Fibroblast of lung (primary cell): Measurements from ENCODE around the gene LRRC17. TPM values are rescaled to one million over a fixed set of nuclear protein-coding genes. Genes with fewer than 3 reads are reported as not detected.
"Not testable (repeated sequence)": the region's sequence is repeated elsewhere in the genome, so short reads cannot be mapped to it uniquely, and the experiment has no call there.

Experiments used
- DNase-seq, 2 donors: peaks; one replicate each; pipeline versions ENCODE4 v3.0.0 to v3.0.0-alpha.2; 2010; ENCODE audit warnings: low read depth in 2 of 2
- H2AFZ ChIP-seq: 2 replicates; pipeline ENCODE4 v1.5.1; 2012; ENCODE audit warnings: low read length, control low read depth, inconsistent platforms
- H3K27ac ChIP-seq: 2 replicates; pipeline ENCODE4 v1.5.1; 2011; ENCODE audit warnings: low read length, control low read depth; ENCODE audit not compliant: insufficient read depth
- H3K27me3 ChIP-seq: 2 replicates; pipeline ENCODE4 v1.5.1; 2011; ENCODE audit warnings: mild to moderate bottlenecking, low read length; ENCODE audit not compliant: control insufficient read depth, insufficient read depth
- H3K36me3 ChIP-seq: 2 replicates; pipeline ENCODE4 v1.5.1; 2011; ENCODE audit warnings: low read length; ENCODE audit not compliant: control insufficient read depth, insufficient read depth
- H3K4me1 ChIP-seq: 2 replicates; pipeline ENCODE4 v1.5.1; 2011; ENCODE audit warnings: low read length; ENCODE audit not compliant: control insufficient read depth, insufficient read depth; ENCODE audit errors: extremely low read depth
- H3K4me2 ChIP-seq: 2 replicates; pipeline ENCODE4 v1.5.1; 2011; ENCODE audit warnings: low read length, control low read depth; ENCODE audit not compliant: insufficient read depth; ENCODE audit errors: extremely low read depth
- H3K4me3 ChIP-seq, 4 experiments: fragments of 200-600 bp in 1 of 4; sonication (generic) in 1 of 4; replicated peaks in 1 of 4; 2 replicates each; pipeline ENCODE4 v1.5.1; 2011 to 2016; ENCODE audit warnings: low read length in 4 of 4, low read depth in 3 of 4, mild to moderate bottlenecking in 3 of 4, control low read depth in 2 of 4, inconsistent platforms in 1 of 4, mixed read lengths in 1 of 4; ENCODE audit not compliant: insufficient read depth in 1 of 4; ENCODE audit errors: control extremely low read depth in 1 of 4
- H3K79me2 ChIP-seq: 2 replicates; pipeline ENCODE4 v1.5.1; 2012; ENCODE audit warnings: mild to moderate bottlenecking, low read length, inconsistent platforms; ENCODE audit not compliant: control insufficient read depth, insufficient read depth
- H3K9ac ChIP-seq: 2 replicates; pipeline ENCODE4 v1.5.1; 2011; ENCODE audit warnings: mild to moderate bottlenecking, low read length, control low read depth; ENCODE audit not compliant: insufficient read depth
- H3K9me3 ChIP-seq: 2 replicates; pipeline ENCODE4 v1.5.1; 2012; ENCODE audit warnings: low read depth, low read length; ENCODE audit not compliant: control insufficient read depth, insufficient read depth
- H4K20me1 ChIP-seq: 2 replicates; pipeline ENCODE4 v1.5.1; 2011; ENCODE audit warnings: low read length; ENCODE audit not compliant: control insufficient read depth, insufficient read depth; ENCODE audit errors: extremely low read depth
- EZH2 ChIP-seq: IDR thresholded peaks from 2 replicates; pipeline ENCODE4 v1.5.1; 2012; ENCODE audit warnings: low read length, control low read depth, mild to moderate bottlenecking; ENCODE audit errors: missing control alignments
- polyA plus RNA-seq, 2 donors: library from polyadenylated mRNA; depleted of rRNA in 1 of 2; stranded (reverse) in 1 of 2; unstranded in 1 of 2; fragments of >200 nt; gene quantifications; 2 replicates each; pipeline ENCODE4 v1.2.1, GENCODE V29; 2011 to 2012; ENCODE audit warnings: missing spikeins in 1 of 2
- total RNA-seq: library from RNA; depleted of rRNA; stranded (reverse); fragments of >200 nt; gene quantifications from 2 replicates; pipeline ENCODE4 v1.2.1, GENCODE V29; 2014
- TF ChIP-seq, protein P1 (sequence below), 2 donors: IDR thresholded peaks in 1 of 2; conservative IDR thresholded peaks in 1 of 2; 1 replicate in 1 of 2; 2 replicates in 1 of 2; pipeline ENCODE4 v1.5.1; 2011 to 2012; ENCODE audit warnings: low read length in 2 of 2, control low read depth in 1 of 2, inconsistent platforms in 1 of 2, low read depth in 1 of 2, mild to moderate bottlenecking in 1 of 2

Gene LRRC17
- total and polyA plus RNA-seq, 2 donors (not counting 1 experiment from before 2014, with no cell fraction given), result 12.6 to 31.5 TPM

GRCh38 chr7:102953406-102953805 lies 40.6 kb downstream of the LRRC17 start:
- Histone ChIP-seq H4K20me1 (no peaks in the 10 kb centered on the region), H3K4me3 (no peak overlapping the region), H3K4me2 (no peak overlapping the region), H2AFZ (no peak overlapping the region), H3K27me3 (no peaks in the 10 kb centered on the region), H3K9ac (no peak overlapping the region), H3K4me1 (no peaks in the 10 kb centered on the region), H3K9me3 (no peaks in the 10 kb centered on the region), H3K36me3 (no peaks in the 10 kb centered on the region), H3K79me2 (no peaks in the 10 kb centered on the region), H3K27ac (no peak overlapping the region)
- no peak for TF ChIP-seq EZH2
- TF ChIP-seq, protein P1, sequence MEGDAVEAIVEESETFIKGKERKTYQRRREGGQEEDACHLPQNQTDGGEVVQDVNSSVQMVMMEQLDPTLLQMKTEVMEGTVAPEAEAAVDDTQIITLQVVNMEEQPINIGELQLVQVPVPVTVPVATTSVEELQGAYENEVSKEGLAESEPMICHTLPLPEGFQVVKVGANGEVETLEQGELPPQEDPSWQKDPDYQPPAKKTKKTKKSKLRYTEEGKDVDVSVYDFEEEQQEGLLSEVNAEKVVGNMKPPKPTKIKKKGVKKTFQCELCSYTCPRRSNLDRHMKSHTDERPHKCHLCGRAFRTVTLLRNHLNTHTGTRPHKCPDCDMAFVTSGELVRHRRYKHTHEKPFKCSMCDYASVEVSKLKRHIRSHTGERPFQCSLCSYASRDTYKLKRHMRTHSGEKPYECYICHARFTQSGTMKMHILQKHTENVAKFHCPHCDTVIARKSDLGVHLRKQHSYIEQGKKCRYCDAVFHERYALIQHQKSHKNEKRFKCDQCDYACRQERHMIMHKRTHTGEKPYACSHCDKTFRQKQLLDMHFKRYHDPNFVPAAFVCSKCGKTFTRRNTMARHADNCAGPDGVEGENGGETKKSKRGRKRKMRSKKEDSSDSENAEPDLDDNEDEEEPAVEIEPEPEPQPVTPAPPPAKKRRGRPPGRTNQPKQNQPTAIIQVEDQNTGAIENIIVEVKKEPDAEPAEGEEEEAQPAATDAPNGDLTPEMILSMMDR (conservative IDR thresholded peaks at IDR 0.05 in 1 of 2, IDR thresholded peaks at IDR 0.05 in 1 of 2; ENCODE audit: low read depth in 1 of 2, low read length in 2 of 2), result no peak
- DNase-seq, result no peak

- not testable (repeated sequence) for H3K36me3 ChIP-seq, H3K27ac ChIP-seq, H2AFZ ChIP-seq, H3K4me1 ChIP-seq, H3K4me3 ChIP-seq, H3K9ac ChIP-seq, H3K4me2 ChIP-seq, H4K20me1 ChIP-seq, H3K27me3 ChIP-seq, H3K9me3 ChIP-seq, DNase-seq, H3K79me2 ChIP-seq
Measured at GRCh38 chr7:102954359-102954758, 41.6 kb downstream of the LRRC17 start.

- H3K4me2 ChIP-seq, H3K9me3 ChIP-seq, H4K20me1 ChIP-seq, H2AFZ ChIP-seq, H3K27me3 ChIP-seq, H3K9ac ChIP-seq, H3K27ac ChIP-seq, H3K79me2 ChIP-seq, H3K36me3 ChIP-seq, H3K4me1 ChIP-seq, DNase-seq, H3K4me3 ChIP-seq: not testable (repeated sequence)
Measured at GRCh38 chr7:102958004-102958403, 45.2 kb downstream of the LRRC17 start.

DNA sequence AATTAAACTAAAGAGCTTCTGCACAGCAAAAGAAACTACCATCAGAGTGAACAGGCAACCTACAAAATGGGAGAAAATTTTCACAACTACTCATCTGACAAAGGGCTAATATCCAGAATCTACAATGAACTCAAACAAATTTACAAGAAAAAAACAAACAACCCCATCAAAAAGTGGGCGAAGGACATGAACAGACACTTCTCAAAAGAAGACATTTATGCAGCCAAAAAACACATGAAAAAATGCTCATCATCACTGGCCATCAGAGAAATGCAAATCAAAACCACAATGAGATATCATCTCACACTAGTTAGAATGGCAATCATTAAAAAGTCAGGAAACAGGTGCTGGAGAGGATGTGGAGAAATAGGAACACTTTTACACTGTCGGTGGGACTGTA lies 49.2 kb downstream of the LRRC17 start:
- H3K79me2 ChIP-seq, H3K9me3 ChIP-seq, H3K4me1 ChIP-seq, H4K20me1 ChIP-seq, H3K27me3 ChIP-seq, H3K27ac ChIP-seq, H3K36me3 ChIP-seq, DNase-seq, H3K4me3 ChIP-seq, H2AFZ ChIP-seq, H3K9ac ChIP-seq, H3K4me2 ChIP-seq: not testable (repeated sequence)
